Amygdala (tissue), 56 donors: ENCODE data around the gene DNAH9.

Experiments used
- DNase-seq, 56 donors: peaks; one replicate each; lab custom pipeline; 2025; lab: John Stamatoyannopoulos, UW

DNAH9 gene

GRCh38 chr17:11598274-11599221 lies at the start of gene DNAH9:
Gene DNAH9, plus strand, starts transcription at chr17:11598470. Its CDS starts 29 bp downstream, at chr17:11598499.
- DNase-seq = peak in 55 of 56 donors; percentile 28 to 95 (median 85)

GRCh38 chr17:11550431-11550830 lies 47.8 kb upstream of the DNAH9 start:
- no peak for DNase-seq

GRCh38 chr17:11551442-11551841 lies 46.8 kb upstream of the DNAH9 start:
- DNase-seq = peak in 2 of 56 donors; percentile 6 to 49

- peak in 2 of 56 donors; percentile 5 to 41 for DNase-seq
These were observed 45.1 kb upstream of the DNAH9 start for GRCh38 chr17:11553135-11553534.

- no peak for DNase-seq
These were observed 44.2 kb upstream of the DNAH9 start for GRCh38 chr17:11554042-11554441.

GRCh38 chr17:11554542-11554941 lies 43.7 kb upstream of the DNAH9 start:
- DNase-seq = no peak

- DNase-seq = no peak
These were observed 42.7 kb upstream of the DNAH9 start for GRCh38 chr17:11555530-11555929.

GRCh38 chr17:11557727-11558452 lies 40.4 kb upstream of the DNAH9 start:
- DNase-seq = no peak

- no peak for DNase-seq
These were observed 39.5 kb upstream of the DNAH9 start for GRCh38 chr17:11558681-11559234.

- DNase-seq = no peak
These were observed 38.7 kb upstream of the DNAH9 start for GRCh38 chr17:11559601-11560000.

GRCh38 chr17:11561281-11561680 lies 37.0 kb upstream of the DNAH9 start:
- no peak for DNase-seq

GRCh38 chr17:11561702-11562101 lies 36.6 kb upstream of the DNAH9 start:
- no peak for DNase-seq

GRCh38 chr17:11564589-11565380 lies 33.5 kb upstream of the DNAH9 start:
- peak in 5 of 56 donors; percentile 1 to 35 (median 9) for DNase-seq

GRCh38 chr17:11565591-11565990 lies 32.7 kb upstream of the DNAH9 start:
- DNase-seq = no peak

- no peak for DNase-seq
These were observed 19.3 kb upstream of the DNAH9 start for GRCh38 chr17:11578998-11579397.

GRCh38 chr17:11580677-11581076 lies 17.6 kb upstream of the DNAH9 start:
- no peak for DNase-seq

- no peak for DNase-seq
These were observed 16.1 kb upstream of the DNAH9 start for GRCh38 chr17:11582217-11582616.

- DNase-seq = no peak
These were observed 14.8 kb upstream of the DNAH9 start for GRCh38 chr17:11583306-11583992.

GRCh38 chr17:11589716-11590115 lies 8.6 kb upstream of the DNAH9 start:
- DNase-seq = no peak

GRCh38 chr17:11601661-11602060 lies 3.4 kb downstream of the DNAH9 start:
- no peak for DNase-seq
